ENCODE results near the gene CMTM8. TPM values are rescaled to one million over a fixed set of nuclear protein-coding genes. Genes with fewer than 3 reads are reported as not detected.

Gene CMTM8
- total and polyA plus RNA-seq, 2 donors (not counting 1 experiment from before 2014, with no cell fraction given): under 0.01 to 0.50 TPM

- H3K4me1 ChIP-seq (ENCODE audit: control insufficient read depth, extremely low read depth, insufficient read depth, low read length): peaks cover 5% of the 10 kb centered on the region
- no peak overlapping the region for H3K4me2 ChIP-seq (ENCODE audit: extremely low read depth, insufficient read depth, low read length)
- DNase-seq (ENCODE audit: low read depth in 2 of 2): peak; percentile 51 to 94
- no peaks in the 10 kb centered on the region for H3K79me2 ChIP-seq (ENCODE audit: control insufficient read depth, insufficient read depth, low read length)
- no peaks in the 10 kb centered on the region for H3K9me3 ChIP-seq (ENCODE audit: control insufficient read depth, insufficient read depth, low read depth, low read length)
- TF ChIP-seq EZH2 (IDR thresholded peaks at IDR 0.05; ENCODE audit: low read length, missing control alignments): no peak
- no peak overlapping the region for H2AFZ ChIP-seq (ENCODE audit: low read length)
- no peak overlapping the region for H3K4me3 ChIP-seq (replicated peaks in 1 of 4; ENCODE audit: control extremely low read depth in 1 of 4, insufficient read depth in 1 of 4, low read depth in 3 of 4, low read length in 4 of 4)
- no peak overlapping the region for H3K27ac ChIP-seq (ENCODE audit: insufficient read depth, low read length)
- no peak overlapping the region for H3K9ac ChIP-seq (ENCODE audit: insufficient read depth, low read length)
- no peaks in the 10 kb centered on the region for H3K27me3 ChIP-seq (ENCODE audit: control insufficient read depth, insufficient read depth, low read length)
- H4K20me1 ChIP-seq (ENCODE audit: control insufficient read depth, extremely low read depth, insufficient read depth, low read length): no peaks in the 10 kb centered on the region
- H3K36me3 ChIP-seq (ENCODE audit: control insufficient read depth, insufficient read depth, low read length): no peaks in the 10 kb centered on the region
Measured at GRCh38 chr3:32405155-32405554, 166.7 kb downstream of the CMTM8 start.

GRCh38 chr3:32405711-32406323 lies 167.3 kb downstream of the CMTM8 start:
- Histone ChIP-seq H3K4me1 (ENCODE audit: control insufficient read depth, extremely low read depth, insufficient read depth, low read length) (peaks cover 5% of the 10 kb centered on the region), H2AFZ (ENCODE audit: low read length) (no peak overlapping the region), H3K36me3 (ENCODE audit: control insufficient read depth, insufficient read depth, low read length) (no peaks in the 10 kb centered on the region), H4K20me1 (ENCODE audit: control insufficient read depth, extremely low read depth, insufficient read depth, low read length) (no peaks in the 10 kb centered on the region), H3K27me3 (ENCODE audit: control insufficient read depth, insufficient read depth, low read length) (no peaks in the 10 kb centered on the region), H3K4me2 (ENCODE audit: extremely low read depth, insufficient read depth, low read length) (no peak overlapping the region), H3K9me3 (ENCODE audit: control insufficient read depth, insufficient read depth, low read depth, low read length) (no peaks in the 10 kb centered on the region), H3K9ac (ENCODE audit: insufficient read depth, low read length) (no peak overlapping the region), H3K27ac (ENCODE audit: insufficient read depth, low read length) (no peak overlapping the region), H3K79me2 (ENCODE audit: control insufficient read depth, insufficient read depth, low read length) (no peaks in the 10 kb centered on the region), H3K4me3 (replicated peaks in 1 of 4; ENCODE audit: control extremely low read depth in 1 of 4, insufficient read depth in 1 of 4, low read depth in 3 of 4, low read length in 4 of 4) (no peak overlapping the region)
- no peak for TF ChIP-seq EZH2 (IDR thresholded peaks at IDR 0.05; ENCODE audit: low read length, missing control alignments)
- TF ChIP-seq CTCF (conservative IDR thresholded peaks at IDR 0.05 in 1 of 2, IDR thresholded peaks at IDR 0.05 in 1 of 2; ENCODE audit: low read depth in 1 of 2, low read length in 2 of 2): no peak
- DNase-seq (ENCODE audit: low read depth in 2 of 2): no peak

GRCh38 chr3:32406486-32407408 lies 168.3 kb downstream of the CMTM8 start:
- DNase-seq (ENCODE audit: low read depth in 2 of 2): no peak
- no peaks in the 10 kb centered on the region for H3K27me3 ChIP-seq (ENCODE audit: control insufficient read depth, insufficient read depth, low read length)
- no peak overlapping the region for H3K27ac ChIP-seq (ENCODE audit: insufficient read depth, low read length)
- H3K36me3 ChIP-seq (ENCODE audit: control insufficient read depth, insufficient read depth, low read length): no peaks in the 10 kb centered on the region
- H3K4me3 ChIP-seq (replicated peaks in 1 of 4; ENCODE audit: control extremely low read depth in 1 of 4, insufficient read depth in 1 of 4, low read depth in 3 of 4, low read length in 4 of 4): no peak overlapping the region
- no peak overlapping the region for H3K9ac ChIP-seq (ENCODE audit: insufficient read depth, low read length)
- H3K79me2 ChIP-seq (ENCODE audit: control insufficient read depth, insufficient read depth, low read length): no peaks in the 10 kb centered on the region
- TF ChIP-seq CTCF (conservative IDR thresholded peaks at IDR 0.05 in 1 of 2, IDR thresholded peaks at IDR 0.05 in 1 of 2; ENCODE audit: low read depth in 1 of 2, low read length in 2 of 2) (no peak), EZH2 (IDR thresholded peaks at IDR 0.05; ENCODE audit: low read length, missing control alignments) (no peak)
- no peak overlapping the region for H2AFZ ChIP-seq (ENCODE audit: low read length)
- H4K20me1 ChIP-seq (ENCODE audit: control insufficient read depth, extremely low read depth, insufficient read depth, low read length): no peaks in the 10 kb centered on the region
- no peak overlapping the region for H3K4me2 ChIP-seq (ENCODE audit: extremely low read depth, insufficient read depth, low read length)
- H3K4me1 ChIP-seq (ENCODE audit: control insufficient read depth, extremely low read depth, insufficient read depth, low read length): no peaks in the 10 kb centered on the region
- no peaks in the 10 kb centered on the region for H3K9me3 ChIP-seq (ENCODE audit: control insufficient read depth, insufficient read depth, low read depth, low read length)

Measured in fibroblast of lung (primary cell).